ENCODE measurements around the gene ITM2C. TPM values are rescaled to one million over a fixed set of nuclear protein-coding genes. Genes with fewer than 3 reads are reported as not detected.

Gene ITM2C
- total and polyA plus RNA-seq, 2 of the 8 experiments (the other 6 are each of a cell fraction or from before 2014, with no cell fraction given) = 362 to 742 TPM

- TF ChIP-seq CTBP2 (IDR thresholded peaks at IDR 0.05; ENCODE audit: borderline replicate concordance, insufficient read depth, insufficient read length, low read length) = no peak
Observed at GRCh38 chr2:230898713-230899091, 34.0 kb downstream of the ITM2C start (continued).
